ENCODE measurements around the gene IQCH. TPM values are rescaled to one million over a fixed set of nuclear protein-coding genes. Genes with fewer than 3 reads are reported as not detected.

The IQCH gene
- polyA plus RNA-seq, 1 of the 3 experiments (the other 2 are of a cell fraction): 0.81 TPM

DNA sequence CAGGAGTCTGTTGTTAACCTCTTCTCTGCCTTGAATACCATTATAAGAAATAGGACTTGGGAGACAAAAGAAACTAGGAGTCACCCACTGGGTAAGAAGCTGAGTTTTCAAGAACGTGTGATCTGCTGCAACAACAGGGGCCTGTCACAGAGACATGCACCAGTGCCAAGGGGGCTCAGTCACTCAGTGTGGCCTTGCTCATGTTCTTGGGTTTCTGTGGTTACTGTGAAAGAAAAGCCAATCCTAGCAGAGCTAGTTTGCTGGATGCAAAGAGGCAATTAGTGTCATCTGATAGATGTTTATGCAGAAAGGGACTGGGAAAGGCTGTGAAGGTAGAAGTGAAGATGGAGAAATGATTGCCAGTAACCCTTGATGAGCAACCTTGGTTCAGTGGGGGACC, 126.3 kb downstream of the IQCH start:
- no peak overlapping the region for H3K4me3 ChIP-seq (ENCODE audit: low read depth in 2 of 2, low read length in 1 of 2)
- no peaks in the 10 kb centered on the region for H3K9me3 ChIP-seq
- H3K4me2 ChIP-seq: no peak overlapping the region
- no peaks in the 10 kb centered on the region for H3K27me3 ChIP-seq (ENCODE audit: insufficient read depth)
- CTCF ChIA-PET: interaction anchor here (1.1 kb wide), 1 partner anchor 127 kb away, joined by 4 read pairs; no protein-coding TSS in a partner anchor
- DNase-seq: no peak
- no peaks in the 10 kb centered on the region for H3K9me2 ChIP-seq
- no peaks in the 10 kb centered on the region for H3K36me3 ChIP-seq (replicated peaks in 1 of 2; ENCODE audit: control insufficient read depth in 1 of 2, insufficient read depth in 2 of 2, low read length in 1 of 2)
- TF ChIP-seq NFIC (IDR thresholded peaks at IDR 0.05; ENCODE audit: borderline replicate concordance) (no peak), ELF1 (IDR thresholded peaks at IDR 0.05) (no peak), TAF1 (IDR thresholded peaks at IDR 0.05; ENCODE audit: borderline replicate concordance, low read depth, low read length) (no peak), SIN3A (IDR thresholded peaks at IDR 0.05; ENCODE audit: borderline replicate concordance, low read depth, low read length) (no peak), SMC3 (IDR thresholded peaks at IDR 0.05; ENCODE audit: low read depth, low read length) (no peak), FOXM1 (IDR thresholded peaks at IDR 0.05; ENCODE audit: low read depth) (no peak), FOSL2 (IDR thresholded peaks at IDR 0.05; ENCODE audit: borderline replicate concordance, low read depth) (no peak), FOXJ3 (CRISPR knock-in tag; IDR thresholded peaks at IDR 0.05) (no peak), MEF2A (IDR thresholded peaks at IDR 0.05; ENCODE audit: borderline replicate concordance, low read depth) (no peak), JUND (IDR thresholded peaks at IDR 0.05) (no peak), YY1 (IDR thresholded peaks at IDR 0.05; ENCODE audit: low read depth) (no peak), MXI1 (IDR thresholded peaks at IDR 0.05; ENCODE audit: low read depth, low read length) (no peak)
- TF ChIP-seq, protein P1, sequence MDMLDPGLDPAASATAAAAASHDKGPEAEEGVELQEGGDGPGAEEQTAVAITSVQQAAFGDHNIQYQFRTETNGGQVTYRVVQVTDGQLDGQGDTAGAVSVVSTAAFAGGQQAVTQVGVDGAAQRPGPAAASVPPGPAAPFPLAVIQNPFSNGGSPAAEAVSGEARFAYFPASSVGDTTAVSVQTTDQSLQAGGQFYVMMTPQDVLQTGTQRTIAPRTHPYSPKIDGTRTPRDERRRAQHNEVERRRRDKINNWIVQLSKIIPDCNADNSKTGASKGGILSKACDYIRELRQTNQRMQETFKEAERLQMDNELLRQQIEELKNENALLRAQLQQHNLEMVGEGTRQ (IDR thresholded peaks at IDR 0.05; ENCODE audit: borderline replicate concordance, low read depth, low read length): no peak
- TF ChIP-seq, protein P2, sequence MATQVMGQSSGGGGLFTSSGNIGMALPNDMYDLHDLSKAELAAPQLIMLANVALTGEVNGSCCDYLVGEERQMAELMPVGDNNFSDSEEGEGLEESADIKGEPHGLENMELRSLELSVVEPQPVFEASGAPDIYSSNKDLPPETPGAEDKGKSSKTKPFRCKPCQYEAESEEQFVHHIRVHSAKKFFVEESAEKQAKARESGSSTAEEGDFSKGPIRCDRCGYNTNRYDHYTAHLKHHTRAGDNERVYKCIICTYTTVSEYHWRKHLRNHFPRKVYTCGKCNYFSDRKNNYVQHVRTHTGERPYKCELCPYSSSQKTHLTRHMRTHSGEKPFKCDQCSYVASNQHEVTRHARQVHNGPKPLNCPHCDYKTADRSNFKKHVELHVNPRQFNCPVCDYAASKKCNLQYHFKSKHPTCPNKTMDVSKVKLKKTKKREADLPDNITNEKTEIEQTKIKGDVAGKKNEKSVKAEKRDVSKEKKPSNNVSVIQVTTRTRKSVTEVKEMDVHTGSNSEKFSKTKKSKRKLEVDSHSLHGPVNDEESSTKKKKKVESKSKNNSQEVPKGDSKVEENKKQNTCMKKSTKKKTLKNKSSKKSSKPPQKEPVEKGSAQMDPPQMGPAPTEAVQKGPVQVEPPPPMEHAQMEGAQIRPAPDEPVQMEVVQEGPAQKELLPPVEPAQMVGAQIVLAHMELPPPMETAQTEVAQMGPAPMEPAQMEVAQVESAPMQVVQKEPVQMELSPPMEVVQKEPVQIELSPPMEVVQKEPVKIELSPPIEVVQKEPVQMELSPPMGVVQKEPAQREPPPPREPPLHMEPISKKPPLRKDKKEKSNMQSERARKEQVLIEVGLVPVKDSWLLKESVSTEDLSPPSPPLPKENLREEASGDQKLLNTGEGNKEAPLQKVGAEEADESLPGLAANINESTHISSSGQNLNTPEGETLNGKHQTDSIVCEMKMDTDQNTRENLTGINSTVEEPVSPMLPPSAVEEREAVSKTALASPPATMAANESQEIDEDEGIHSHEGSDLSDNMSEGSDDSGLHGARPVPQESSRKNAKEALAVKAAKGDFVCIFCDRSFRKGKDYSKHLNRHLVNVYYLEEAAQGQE (IDR thresholded peaks at IDR 0.05; ENCODE audit: low read depth, low read length): no peak
- TF ChIP-seq, protein P3, sequence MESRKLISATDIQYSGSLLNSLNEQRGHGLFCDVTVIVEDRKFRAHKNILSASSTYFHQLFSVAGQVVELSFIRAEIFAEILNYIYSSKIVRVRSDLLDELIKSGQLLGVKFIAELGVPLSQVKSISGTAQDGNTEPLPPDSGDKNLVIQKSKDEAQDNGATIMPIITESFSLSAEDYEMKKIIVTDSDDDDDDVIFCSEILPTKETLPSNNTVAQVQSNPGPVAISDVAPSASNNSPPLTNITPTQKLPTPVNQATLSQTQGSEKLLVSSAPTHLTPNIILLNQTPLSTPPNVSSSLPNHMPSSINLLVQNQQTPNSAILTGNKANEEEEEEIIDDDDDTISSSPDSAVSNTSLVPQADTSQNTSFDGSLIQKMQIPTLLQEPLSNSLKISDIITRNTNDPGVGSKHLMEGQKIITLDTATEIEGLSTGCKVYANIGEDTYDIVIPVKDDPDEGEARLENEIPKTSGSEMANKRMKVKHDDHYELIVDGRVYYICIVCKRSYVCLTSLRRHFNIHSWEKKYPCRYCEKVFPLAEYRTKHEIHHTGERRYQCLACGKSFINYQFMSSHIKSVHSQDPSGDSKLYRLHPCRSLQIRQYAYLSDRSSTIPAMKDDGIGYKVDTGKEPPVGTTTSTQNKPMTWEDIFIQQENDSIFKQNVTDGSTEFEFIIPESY (IDR thresholded peaks at IDR 0.05; ENCODE audit: borderline replicate concordance, low read depth): no peak
- TF ChIP-seq, protein P4, sequence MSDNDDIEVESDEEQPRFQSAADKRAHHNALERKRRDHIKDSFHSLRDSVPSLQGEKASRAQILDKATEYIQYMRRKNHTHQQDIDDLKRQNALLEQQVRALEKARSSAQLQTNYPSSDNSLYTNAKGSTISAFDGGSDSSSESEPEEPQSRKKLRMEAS (IDR thresholded peaks at IDR 0.05; ENCODE audit: low read depth): no peak
- no peak overlapping the region for H3K27ac ChIP-seq (ENCODE audit: low read depth in 2 of 2, low read length in 1 of 2)
- no peaks in the 10 kb centered on the region for H4K20me1 ChIP-seq (ENCODE audit: insufficient read depth)
- peaks cover 3% of the 10 kb centered on the region for H3F3A ChIP-seq (replicated peaks; ENCODE audit: insufficient read depth)
- no peak overlapping the region for H3K9ac ChIP-seq
- H2AFZ ChIP-seq (ENCODE audit: low read depth): no peak overlapping the region
- no peaks in the 10 kb centered on the region for H3K79me2 ChIP-seq (ENCODE audit: insufficient read depth)
- POLR2A ChIA-PET: no interaction called here
- WGBS (ENCODE audit: low lambda C conversion rate): 88% methylated on average over 1 of the region's 1 CpG
- H3K4me1 ChIP-seq (ENCODE audit: control insufficient read depth in 1 of 2, insufficient read depth in 2 of 2, low read depth in 1 of 2, low read length in 1 of 2): no peaks in the 10 kb centered on the region
